PC-9 (cell line): ENCODE measurements around the gene BCDIN3D. TPM values are rescaled to one million over a fixed set of nuclear protein-coding genes. Genes with fewer than 3 reads are reported as not detected.

ENCODE experiments used
- BruUV-seq: library from RNA; stranded (reverse); fragments of 400-500 nt; replicated peaks from 2 replicates; lab custom pipeline; 2021; lab: Mats Ljungman, UMichigan
- CTCF ChIA-PET: fragments of 300-600 bp; sonication (Branson Sonifier 250); formaldehyde crosslinking; loops from one replicate; lab custom pipeline; 2022; ENCODE audit warnings: antibody characterized with exemption; lab: Charles Lee
- POLR2A ChIA-PET: fragments of 300-600 bp; sonication (Branson Sonifier 250); formaldehyde crosslinking; loops from one replicate; lab custom pipeline; 2022; ENCODE audit warnings: antibody characterized with exemption; ENCODE audit not compliant: unreplicated experiment; lab: Charles Lee
- DNase-seq, 2 experiments: peaks; one replicate each; pipeline versions ENCODE4 v3.0.0 to v3.0.0-alpha.2; 2015 to 2022; ENCODE audit warnings: mixed read lengths in 1 of 2
- H2AFZ ChIP-seq: fragments of 200-600 bp; sonication (generic); 2 replicates; pipeline ENCODE4 v1.8.1; 2017; ENCODE audit warnings: antibody characterized with exemption
- H3F3A ChIP-seq: fragments of 200-600 bp; sonication (generic); 2 replicates; pipeline ENCODE4 v1.8.1; 2017; ENCODE audit warnings: antibody characterized with exemption, mild to moderate bottlenecking, low read depth; ENCODE audit not compliant: insufficient read depth
- H3K27ac ChIP-seq: fragments of 200-600 bp; sonication (generic); 2 replicates; pipeline ENCODE4 v1.6.1; 2016; ENCODE audit warnings: mixed run types
- H3K27me3 ChIP-seq: fragments of 200-600 bp; sonication (generic); 2 replicates; pipeline ENCODE4 v1.6.1; 2016; ENCODE audit warnings: low read depth, mixed run types; ENCODE audit not compliant: insufficient read depth
- H3K36me3 ChIP-seq: fragments of 200-600 bp; sonication (generic); 2 replicates; pipeline ENCODE4 v1.6.1; 2016; ENCODE audit warnings: low read depth, mixed run types
- H3K4me1 ChIP-seq: fragments of 200-600 bp; sonication (generic); replicated peaks from 2 replicates; pipeline ENCODE4 v1.6.1; 2016; ENCODE audit warnings: mixed run types; ENCODE audit not compliant: insufficient read depth
- H3K4me2 ChIP-seq: fragments of 200-600 bp; sonication (generic); 2 replicates; pipeline ENCODE4 v1.6.1; 2017; ENCODE audit warnings: mixed run types
- H3K4me3 ChIP-seq: fragments of 200-600 bp; sonication (generic); 2 replicates; pipeline ENCODE4 v1.6.1; 2016; ENCODE audit warnings: mixed run types
- H3K79me2 ChIP-seq: fragments of 200-600 bp; sonication (generic); 2 replicates; pipeline ENCODE4 v1.6.1; 2017; ENCODE audit warnings: low read depth, mixed run types
- H3K9me2 ChIP-seq: fragments of 200-600 bp; sonication (generic); 2 replicates; pipeline ENCODE4 v1.8.1; 2017; ENCODE audit warnings: mild to moderate bottlenecking; ENCODE audit not compliant: insufficient read depth
- H3K9me3 ChIP-seq: fragments of 200-600 bp; sonication (generic); 2 replicates; pipeline ENCODE4 v1.8.1; 2016; ENCODE audit warnings: low read depth; ENCODE audit not compliant: insufficient read depth
- H4K20me1 ChIP-seq: fragments of 200-600 bp; sonication (generic); 2 replicates; pipeline ENCODE4 v1.8.1; 2017; ENCODE audit not compliant: insufficient read depth
- CTCF ChIP-seq: fragments of 200-600 bp; sonication (generic); conservative IDR thresholded peaks from 2 replicates; pipeline ENCODE4 v1.6.1; 2017; ENCODE audit warnings: mixed run types, antibody characterized with exemption, mild to moderate bottlenecking, moderate library complexity
- EZH2 ChIP-seq: fragments of 200-600 bp; sonication (generic); IDR thresholded peaks from 2 replicates; pipeline ENCODE4 v1.8.0; 2017; ENCODE audit warnings: antibody characterized with exemption, low read depth
- intact Hi-C: fragments of 100-400 bp; cut with micrococcal nuclease; formaldehyde crosslinking; loops from one replicate; pipeline ENCODE4 v1.10.0; 2022; ENCODE audit not compliant: unreplicated experiment
- total RNA-seq: library from RNA; stranded (reverse); gene quantifications from 2 replicates; pipeline ENCODE4 v1.2.3, GENCODE V29; 2021

BCDIN3D gene
- total RNA-seq, 1 experiment from 2014 or later, result 4.7 TPM

DNA sequence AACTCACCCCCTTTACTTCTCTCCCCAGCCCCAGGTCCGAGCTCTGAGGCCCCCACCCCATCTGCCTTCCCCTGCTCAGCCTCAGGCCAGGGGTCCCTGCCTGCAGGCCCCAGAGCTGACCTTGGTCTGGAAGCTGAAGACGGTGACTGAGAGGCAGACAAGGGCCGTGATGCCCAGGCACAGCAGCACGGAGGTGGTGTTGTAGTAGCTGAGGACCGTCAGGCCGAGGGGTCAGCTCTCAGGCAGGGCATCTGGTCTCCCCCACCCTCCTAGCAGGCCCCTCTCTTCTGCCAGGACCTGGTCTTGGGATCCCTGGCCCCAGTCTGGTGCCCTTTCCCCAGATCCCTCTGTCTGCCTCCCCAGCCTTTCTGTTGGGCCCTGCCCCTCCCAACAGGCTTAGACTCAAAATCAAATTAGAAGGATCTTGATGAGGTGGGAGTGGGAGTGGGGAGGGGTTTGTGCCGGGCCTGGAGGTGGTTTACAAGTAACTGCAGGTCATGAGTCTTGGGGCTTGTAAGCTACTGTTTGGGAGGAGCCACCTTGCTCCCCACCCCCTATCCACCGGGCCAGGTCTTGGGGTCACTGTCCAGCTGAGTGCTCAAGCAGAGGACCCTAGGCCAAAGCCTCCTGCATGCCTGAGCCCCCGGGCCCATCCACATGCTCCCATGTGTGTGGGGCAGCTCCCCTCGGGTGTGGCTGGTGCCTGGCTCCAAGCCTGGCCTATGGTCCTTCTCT lies 46.6 kb upstream of the BCDIN3D start:
- CTCF ChIA-PET, result interaction anchor here (0.6 kb wide), 1 partner anchor 116 kb away, joined by 3 read pairs; no protein-coding TSS in a partner anchor
- intact Hi-C loops, result no loop called here
- Histone ChIP-seq H4K20me1 (no peaks in the 10 kb centered on the region), H3K79me2 (no peaks in the 10 kb centered on the region), H3K9me2 (no peaks in the 10 kb centered on the region), H2AFZ (no peak overlapping the region), H3K36me3 (no peaks in the 10 kb centered on the region), H3K4me2 (no peak overlapping the region), H3K9me3 (no peaks in the 10 kb centered on the region), H3F3A (peaks cover under 1% of the 10 kb centered on the region; the same call in 1 of the 2 replicates), H3K4me1 (peaks cover 8% of the 10 kb centered on the region), H3K4me3 (no peak overlapping the region), H3K27me3 (peaks cover 5% of the 10 kb centered on the region), H3K27ac (no peak overlapping the region)
- DNase-seq, result no peak
- no TSS peak for BruUV-seq
- POLR2A ChIA-PET, result interaction anchor here (0.6 kb wide), 1 partner anchor 223 kb away, joined by 4 read pairs; no protein-coding TSS in a partner anchor
- TF ChIP-seq CTCF (no peak), EZH2 (no peak)

DNA sequence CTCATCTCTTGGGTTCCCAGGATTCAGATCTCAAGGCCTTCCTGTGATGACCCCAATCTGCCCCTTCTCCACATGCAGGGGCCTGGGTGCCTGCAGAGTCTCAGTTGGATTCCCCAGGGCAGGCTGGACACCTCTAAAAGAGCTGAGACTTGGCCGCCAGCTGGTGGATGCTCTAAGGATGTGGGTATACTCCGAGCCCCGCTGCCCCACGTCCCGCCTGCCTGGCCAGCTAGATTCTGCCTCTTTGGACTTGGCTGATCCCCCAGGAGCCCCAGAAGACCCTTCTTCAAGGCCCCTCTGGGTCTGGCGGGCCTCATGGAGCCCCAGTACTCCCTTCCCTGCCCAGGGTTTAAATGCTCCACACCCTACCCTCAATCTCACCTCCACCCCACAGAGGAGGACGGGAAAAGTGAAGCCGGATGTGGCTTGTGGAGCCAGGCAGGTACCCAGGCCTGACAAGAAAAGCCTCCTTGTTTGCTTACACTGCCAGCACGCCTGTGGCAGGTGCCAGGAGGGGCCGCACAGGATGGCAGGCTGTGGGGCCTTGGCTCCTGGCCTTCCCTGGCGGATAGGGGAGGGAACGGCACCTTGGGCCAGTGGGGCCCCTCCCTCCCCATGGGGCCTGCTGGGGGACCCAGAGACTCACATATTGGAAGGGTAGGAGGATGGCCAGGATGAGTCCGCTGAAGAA lies 45.7 kb upstream of the BCDIN3D start:
- ChIA-PET POLR2A (interaction anchor here (0.6 kb wide), 2 partner anchors 55 to 324 kb away, joined by 3 to 5 read pairs; no protein-coding TSS in a partner anchor), CTCF (no interaction called here)
- no peaks in the 10 kb centered on the region for H3K36me3 ChIP-seq
- H4K20me1 ChIP-seq, result no peaks in the 10 kb centered on the region
- DNase-seq, result no peak
- peaks cover 6% of the 10 kb centered on the region for H3K27me3 ChIP-seq
- H3K9me2 ChIP-seq, result no peaks in the 10 kb centered on the region
- no peak overlapping the region for H2AFZ ChIP-seq
- H3K9me3 ChIP-seq, result no peaks in the 10 kb centered on the region
- no peaks in the 10 kb centered on the region for H3F3A ChIP-seq
- H3K4me2 ChIP-seq, result no peak overlapping the region
- no TSS peak for BruUV-seq
- no peaks in the 10 kb centered on the region for H3K79me2 ChIP-seq
- no peak overlapping the region for H3K27ac ChIP-seq
- no peak overlapping the region for H3K4me3 ChIP-seq
- no peak for TF ChIP-seq CTCF
- TF ChIP-seq EZH2, result no peak
- no peaks in the 10 kb centered on the region for H3K4me1 ChIP-seq
- intact Hi-C loops, result no loop called here

GRCh38 chr12:49887536-49888401 lies 44.9 kb upstream of the BCDIN3D start:
- ChIA-PET CTCF (interaction anchor here (0.6 kb wide), 1 partner anchor 177 kb away, joined by 3 read pairs; no protein-coding TSS in a partner anchor), POLR2A (interaction anchor here (0.6 kb wide), 2 partner anchors 56 to 323 kb away, joined by 3 to 5 read pairs; no protein-coding TSS in a partner anchor)

More at GRCh38 chr12:49887536-49888401, 44.9 kb upstream of the BCDIN3D start:
- no peaks in the 10 kb centered on the region for H3K9me2 ChIP-seq
- BruUV-seq, result no TSS peak
- no peaks in the 10 kb centered on the region for H3K4me1 ChIP-seq
- no peaks in the 10 kb centered on the region for H3K79me2 ChIP-seq
- H4K20me1 ChIP-seq, result no peaks in the 10 kb centered on the region
- H3F3A ChIP-seq, result no peaks in the 10 kb centered on the region
- no peak overlapping the region for H3K4me2 ChIP-seq
- DNase-seq, result no peak
- intact Hi-C loops, result no loop called here
- no peak overlapping the region for H2AFZ ChIP-seq
- TF ChIP-seq CTCF (no peak), EZH2 (no peak)
- no peaks in the 10 kb centered on the region for H3K36me3 ChIP-seq
- H3K27me3 ChIP-seq, result peaks cover 9% of the 10 kb centered on the region
- no peak overlapping the region for H3K27ac ChIP-seq
- no peak overlapping the region for H3K4me3 ChIP-seq
- H3K9me3 ChIP-seq, result no peaks in the 10 kb centered on the region
